Epithelial cell of proximal tubule (primary cell): ENCODE measurements around the gene KRT6A. TPM values are rescaled to one million over a fixed set of nuclear protein-coding genes. Genes with fewer than 3 reads are reported as not detected.

Source experiments
- DNase-seq: peaks from one replicate; pipeline ENCODE4 v3.0.0-alpha.2; 2011; ENCODE audit warnings: low read depth
- H3K4me3 ChIP-seq: 2 replicates; pipeline ENCODE4 v1.5.1; 2011; ENCODE audit warnings: low read depth, mild to moderate bottlenecking, low read length
- CTCF ChIP-seq: conservative IDR thresholded peaks from 2 replicates; pipeline ENCODE4 v1.5.1; 2012; ENCODE audit warnings: low read depth, mild to moderate bottlenecking, low read length
- total RNA-seq: library from RNA; depleted of rRNA; stranded (reverse); fragments of >200 nt; gene quantifications from 2 replicates; pipeline ENCODE4 v1.2.3, GENCODE V29; 2015

The KRT6A gene
- total RNA-seq, 1 donor from 2014 or later, result not detected

- no peak for DNase-seq
- no peak for TF ChIP-seq CTCF
Measured at GRCh38 chr12:52486166-52487105, 6.6 kb downstream of the KRT6A start.

GRCh38 chr12:52480073-52480472, 13.0 kb downstream of the KRT6A start:
- no peak overlapping the region for H3K4me3 ChIP-seq
- no peak for DNase-seq
- TF ChIP-seq CTCF, result no peak

More at GRCh38 chr12:52486166-52487105, 6.6 kb downstream of the KRT6A start:
- H3K4me3 ChIP-seq, result no peak overlapping the region

GRCh38 chr12:52477651-52478050, 15.4 kb downstream of the KRT6A start:
- DNase-seq, result no peak
- H3K4me3 ChIP-seq, result no peak overlapping the region
- no peak for TF ChIP-seq CTCF

GRCh38 chr12:52474212-52474611, 18.8 kb downstream of the KRT6A start:
- DNase-seq, result no peak
- no peak overlapping the region for H3K4me3 ChIP-seq
- no peak for TF ChIP-seq CTCF

GRCh38 chr12:52473768-52474167, 19.3 kb downstream of the KRT6A start, which contains the start of gene KRT6C:
Gene KRT6C, minus strand, starts transcription at chr12:52473805. Its CDS starts 68 bp downstream, at chr12:52473737.
- TF ChIP-seq CTCF, result no peak
- H3K4me3 ChIP-seq, result no peak within 1 kb of the TSS
- no peak for DNase-seq

GRCh38 chr12:52469853-52470252, 23.2 kb downstream of the KRT6A start:
- DNase-seq, result no peak
- TF ChIP-seq CTCF, result no peak
- no peak overlapping the region for H3K4me3 ChIP-seq
